HT1080 (cell line): ENCODE data around the gene TIAM1. TPM values are rescaled to one million over a fixed set of nuclear protein-coding genes. Genes with fewer than 3 reads are reported as not detected.
A peak's percentile ranks its signal among the peaks of the same experiment; 100 is the strongest.

Source experiments
- DNase-seq: peaks from one replicate; pipeline ENCODE4 v3.0.0-alpha.2; 2015; ENCODE audit warnings: low read depth
- total RNA-seq: library from RNA; depleted of rRNA; stranded (reverse); fragments of >200 nt; shearing (Covaris generic); gene quantifications from 2 replicates; pipeline ENCODE4 v1.2.3, GENCODE V29; 2014

The TIAM1 gene
- total RNA-seq, 1 experiment from 2014 or later, result 3.5 TPM

DNA sequence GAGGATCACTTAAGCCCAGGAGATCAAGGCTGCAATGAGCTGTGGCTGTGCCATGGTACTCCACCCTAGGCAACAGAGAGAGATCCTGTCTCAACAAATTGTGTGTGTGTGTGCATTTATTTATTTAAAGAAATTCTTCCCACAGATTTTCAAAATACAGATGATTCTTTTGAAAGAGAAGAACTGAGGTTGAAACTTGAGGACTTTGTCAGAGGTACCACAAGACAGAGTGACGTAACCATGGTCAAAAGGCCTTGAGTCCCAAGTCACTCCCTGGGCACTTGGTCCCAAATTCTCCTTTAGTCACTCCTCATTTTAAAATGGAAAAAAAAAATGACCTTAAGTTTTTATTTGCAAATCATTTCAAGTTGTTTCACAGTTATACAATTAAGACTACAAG is 57.4 kb downstream of the TIAM1 start:
- DNase-seq, result no peak

DNA sequence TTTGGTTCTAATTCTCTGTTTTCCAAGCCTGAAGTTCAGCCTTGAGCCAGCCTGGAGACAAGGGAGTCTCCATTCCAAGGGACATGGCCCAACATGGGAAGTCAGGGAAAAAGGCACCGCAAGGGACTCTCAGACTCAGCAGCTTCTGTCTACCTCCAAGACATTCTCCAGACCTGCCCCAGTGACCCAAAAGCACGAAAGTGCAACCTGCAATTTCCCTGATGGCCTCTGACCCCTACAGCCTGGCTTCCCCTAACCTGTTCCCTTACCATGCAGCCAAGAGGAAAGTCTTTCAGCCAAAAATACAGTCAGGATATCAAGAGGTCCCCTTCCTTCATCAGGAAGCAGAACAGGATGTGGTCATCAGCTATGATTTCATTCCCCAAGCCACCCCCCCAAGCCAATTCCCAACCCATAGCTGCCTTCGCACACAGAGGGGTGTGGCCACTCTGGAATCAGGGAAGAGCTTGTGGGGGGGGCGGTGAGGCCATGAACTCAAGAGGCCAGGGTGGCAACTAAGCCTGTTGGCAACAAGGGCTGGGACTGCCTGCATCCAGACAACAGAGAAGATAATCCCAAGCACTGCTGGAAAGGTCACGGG is 59.2 kb downstream of the TIAM1 start:
- DNase-seq, result peak; percentile 87

DNA sequence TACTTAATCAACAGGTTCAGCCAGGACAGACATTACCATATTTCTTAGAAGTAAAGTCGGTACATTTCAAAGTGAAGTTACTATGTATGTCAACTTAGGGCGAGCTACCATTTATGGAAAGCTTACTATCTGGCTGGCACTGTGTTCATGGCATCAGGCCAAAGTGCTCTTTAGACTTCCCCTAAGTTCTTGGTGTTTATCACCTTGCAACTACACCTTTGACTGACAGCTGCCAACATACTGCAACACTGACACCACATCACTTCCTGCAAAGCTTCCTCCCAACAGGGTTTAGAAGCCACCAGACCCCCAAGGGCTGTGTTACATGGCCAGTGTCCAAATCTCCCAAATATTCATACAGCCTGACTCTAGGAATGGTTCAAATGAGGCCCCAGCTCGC is 61.0 kb downstream of the TIAM1 start:
- no peak for DNase-seq

DNA sequence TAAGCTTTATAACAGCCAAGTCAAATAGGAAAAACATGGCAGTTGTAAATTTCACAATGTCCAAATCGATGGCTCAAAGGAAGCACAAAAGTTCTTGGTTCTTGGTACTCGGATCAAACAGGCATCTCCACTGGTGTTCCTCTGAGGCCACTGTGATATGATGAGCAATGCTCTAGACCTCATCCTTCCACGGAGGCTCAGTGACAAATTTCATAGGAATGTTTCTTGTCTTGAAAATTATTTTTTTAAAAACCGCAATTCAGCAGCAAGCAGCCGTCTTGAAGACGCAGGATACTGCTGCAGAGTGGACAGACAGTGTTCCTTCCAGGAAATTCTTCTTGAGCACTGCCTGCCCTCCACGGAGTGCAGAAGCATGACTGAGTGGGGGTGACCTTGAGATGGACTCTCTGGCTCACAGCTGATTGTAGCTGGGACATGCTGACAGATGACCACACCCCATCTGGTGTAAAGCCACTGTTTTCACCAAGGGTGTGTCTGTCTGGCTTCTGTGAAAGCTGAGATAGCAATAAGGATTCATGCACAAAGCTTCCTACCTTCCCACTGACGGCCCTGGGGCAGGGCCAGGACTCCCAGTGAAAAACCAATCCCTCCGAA is 61.9 kb downstream of the TIAM1 start:
- peak; percentile 95 for DNase-seq

DNA sequence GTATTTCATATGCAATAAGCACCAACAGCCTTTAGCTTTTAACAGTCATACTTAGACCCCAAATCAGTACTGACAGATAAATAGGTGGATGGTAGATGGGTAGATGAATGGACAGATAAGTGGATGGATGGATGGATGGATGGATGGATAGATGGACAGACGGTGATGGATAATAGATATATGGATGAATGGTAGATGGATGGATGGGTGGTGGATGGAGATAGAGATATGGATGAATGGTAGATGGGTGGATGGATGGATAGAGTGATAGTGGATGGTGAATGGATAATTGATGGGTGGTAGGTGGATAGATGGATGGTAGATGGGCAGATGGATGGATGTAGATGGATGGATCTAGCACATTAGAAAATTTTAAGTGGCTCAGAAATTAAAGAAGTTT is 62.5 kb downstream of the TIAM1 start:
- DNase-seq, result no peak

DNA sequence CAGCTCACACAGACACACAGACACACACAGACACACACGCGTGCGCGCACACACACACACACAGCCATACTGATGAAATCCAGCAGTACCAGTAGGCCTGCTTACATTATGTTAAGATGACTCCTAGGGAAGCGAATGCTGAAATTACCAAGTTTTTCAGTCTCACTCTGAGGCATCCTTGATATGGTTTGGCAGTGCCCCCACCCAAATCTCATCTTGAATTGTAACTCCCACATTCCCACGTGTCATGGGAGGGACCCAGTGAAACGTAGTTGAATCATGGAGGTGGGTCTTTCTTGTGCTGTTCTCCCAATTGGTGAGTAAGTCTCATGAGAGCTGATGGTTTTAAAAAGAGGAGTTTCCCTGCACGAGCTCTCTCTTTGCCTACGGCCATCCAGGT is 64.1 kb downstream of the TIAM1 start:
- no peak for DNase-seq

DNA sequence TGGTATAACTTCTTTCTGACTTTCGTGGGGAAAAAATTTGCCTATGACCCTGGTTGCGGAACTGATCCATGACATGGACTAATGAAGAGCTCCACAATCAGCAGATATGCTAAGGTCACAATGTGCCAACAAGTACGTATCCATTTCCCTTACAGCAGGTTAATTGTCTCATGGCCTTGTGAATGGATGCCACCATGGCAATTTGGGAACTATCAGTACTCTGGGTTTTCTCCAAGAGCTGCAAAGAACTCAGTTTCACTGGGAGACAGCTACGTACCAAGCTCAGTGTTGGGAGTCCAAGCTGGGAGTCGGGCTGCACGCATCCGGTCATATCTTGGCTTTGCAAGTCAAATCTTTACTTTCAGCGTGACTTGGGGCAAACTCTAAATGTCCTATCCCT is 64.8 kb downstream of the TIAM1 start:
- DNase-seq, result no peak

DNA sequence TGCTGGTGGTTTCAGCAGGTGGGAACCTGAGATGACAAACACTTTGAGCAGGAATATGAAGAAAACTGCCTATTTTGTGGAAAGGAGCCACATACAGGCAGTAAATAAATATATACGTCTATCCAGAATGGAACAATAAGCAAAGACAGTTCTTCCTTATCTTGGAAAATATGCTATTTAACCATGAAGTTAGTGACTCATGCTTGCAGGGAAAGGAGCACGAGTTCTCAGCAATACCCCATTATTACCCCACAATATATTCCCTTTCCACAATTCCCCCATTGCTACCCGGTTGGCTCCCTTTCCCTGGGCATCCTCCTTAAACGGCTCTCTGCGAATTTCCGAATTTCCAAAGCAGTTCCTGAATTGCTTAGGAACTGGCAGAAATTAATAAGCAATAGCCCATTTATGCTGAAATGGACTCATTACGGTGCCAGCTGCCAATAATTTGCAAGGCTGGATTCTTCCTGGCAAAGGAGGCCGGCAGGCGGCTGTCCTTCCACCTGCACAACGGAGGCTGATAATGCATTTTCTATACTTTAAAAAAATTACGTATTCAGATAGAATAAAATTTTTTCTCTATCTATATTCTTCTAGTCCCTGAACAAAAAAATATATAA is 65.4 kb downstream of the TIAM1 start:
- no peak for DNase-seq

DNA sequence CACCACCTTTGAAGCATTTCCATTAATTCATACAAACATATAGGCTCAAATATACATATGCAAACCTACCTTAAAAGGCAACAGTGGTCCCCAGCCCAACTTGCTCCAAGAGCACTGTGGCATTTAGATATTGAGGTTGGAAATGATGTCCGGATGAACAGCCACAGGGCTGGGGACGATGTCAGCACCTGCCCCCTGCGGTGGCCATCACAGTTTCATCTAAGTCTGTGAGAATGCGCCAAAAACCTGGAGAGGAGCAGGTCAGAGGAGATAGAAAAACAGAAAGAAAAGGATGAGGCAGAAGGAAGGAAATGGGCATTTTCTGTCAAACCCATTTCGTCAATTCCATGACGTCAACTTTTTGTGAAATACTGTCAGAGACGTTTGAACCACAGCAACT is 67.4 kb downstream of the TIAM1 start:
- DNase-seq, result no peak

DNA sequence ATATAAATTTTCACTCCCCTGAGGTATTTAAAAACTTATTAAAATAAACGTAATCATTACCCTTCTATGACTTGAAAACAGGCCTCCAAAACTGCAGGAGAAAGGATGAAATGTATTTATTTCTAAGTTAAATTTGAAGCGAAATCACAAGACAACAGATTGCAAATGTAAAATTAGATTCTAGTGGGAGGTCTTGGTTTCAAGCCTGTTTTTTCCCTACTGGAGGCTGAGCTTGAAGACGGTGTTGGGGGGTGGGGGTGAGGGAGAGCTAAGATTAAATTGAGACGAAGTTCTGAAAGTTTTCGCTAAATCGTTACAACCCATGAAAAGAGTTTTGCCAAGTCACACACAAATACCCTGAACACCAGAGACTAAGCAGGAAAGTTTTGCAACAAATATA is 68.2 kb downstream of the TIAM1 start:
- no peak for DNase-seq

DNA sequence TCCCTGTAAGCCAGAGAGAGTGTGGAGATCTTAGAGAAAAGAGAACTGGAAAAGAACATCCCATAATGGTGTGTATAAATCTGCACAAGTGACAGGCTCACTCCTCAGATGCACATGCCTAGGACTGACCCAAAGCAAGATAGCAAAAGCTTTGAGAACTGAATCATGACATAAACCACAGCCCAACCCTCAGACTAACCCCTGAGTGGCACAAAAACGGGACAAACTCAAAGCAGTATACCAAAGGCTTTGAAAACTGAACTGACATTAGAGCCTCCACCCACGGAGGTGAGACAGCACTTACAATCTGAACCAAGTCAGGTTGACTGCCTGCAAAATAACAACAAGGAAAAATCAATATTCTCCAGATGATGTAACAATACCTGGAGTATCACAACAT is 70.8 kb downstream of the TIAM1 start:
- no peak for DNase-seq

DNA sequence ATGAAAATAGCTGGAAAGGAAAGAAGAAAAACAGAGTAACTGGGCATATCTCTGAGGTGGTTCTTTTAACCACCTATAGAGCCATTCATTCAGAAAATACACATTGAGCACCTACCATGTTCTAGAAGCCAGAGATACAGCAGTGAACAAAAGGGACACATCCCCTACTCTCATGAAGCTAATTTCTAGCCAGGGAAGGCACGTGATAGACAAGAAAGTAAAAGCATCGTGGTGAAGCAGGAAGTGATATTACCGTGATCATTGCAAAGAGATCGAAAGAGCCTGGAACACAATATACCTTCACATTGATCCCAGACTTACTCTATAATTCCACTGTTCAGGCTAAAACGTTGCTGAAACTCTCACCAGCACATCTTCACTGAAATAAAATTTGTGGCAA is 76.0 kb downstream of the TIAM1 start:
- no peak for DNase-seq

DNA sequence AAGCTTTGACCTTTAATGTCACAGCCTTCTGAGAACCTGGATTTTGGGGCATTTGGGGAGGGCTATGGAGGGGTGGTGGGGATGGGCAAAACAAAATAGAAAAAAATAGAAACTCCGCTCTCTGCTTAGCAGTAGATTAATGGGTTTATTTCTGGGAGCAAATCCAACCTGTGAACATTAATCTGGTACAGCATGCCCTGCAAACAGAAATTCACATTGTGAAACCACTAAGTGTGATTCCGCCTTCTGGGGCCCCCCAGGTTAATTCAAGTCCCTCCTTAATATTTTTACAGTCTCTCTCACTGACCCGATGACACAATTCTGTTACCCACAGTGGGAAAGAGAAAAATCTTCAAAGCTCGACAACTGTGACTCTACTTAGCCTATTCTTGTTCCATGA is 76.4 kb downstream of the TIAM1 start:
- no peak for DNase-seq

DNA sequence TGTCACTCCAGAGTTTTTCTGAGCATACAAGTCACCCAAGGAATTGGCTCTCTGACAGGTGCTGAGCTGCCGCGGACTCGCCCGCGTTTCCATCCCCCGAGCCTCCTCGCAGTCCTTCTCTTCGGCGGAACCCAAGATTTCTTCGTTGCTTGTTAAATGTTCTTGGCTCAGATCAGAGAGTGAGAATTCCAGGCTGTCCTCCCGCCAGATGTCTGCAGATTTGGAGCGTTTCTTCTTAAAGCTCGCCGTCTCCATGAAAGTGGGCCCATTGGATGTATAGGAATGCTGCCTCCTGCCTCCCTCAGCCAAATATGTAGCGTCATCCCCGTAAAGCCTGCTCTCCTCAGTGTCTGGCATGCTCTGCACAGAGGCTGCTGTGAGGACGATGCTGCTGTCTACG is 77.8 kb downstream of the TIAM1 start:
- no peak for DNase-seq

DNA sequence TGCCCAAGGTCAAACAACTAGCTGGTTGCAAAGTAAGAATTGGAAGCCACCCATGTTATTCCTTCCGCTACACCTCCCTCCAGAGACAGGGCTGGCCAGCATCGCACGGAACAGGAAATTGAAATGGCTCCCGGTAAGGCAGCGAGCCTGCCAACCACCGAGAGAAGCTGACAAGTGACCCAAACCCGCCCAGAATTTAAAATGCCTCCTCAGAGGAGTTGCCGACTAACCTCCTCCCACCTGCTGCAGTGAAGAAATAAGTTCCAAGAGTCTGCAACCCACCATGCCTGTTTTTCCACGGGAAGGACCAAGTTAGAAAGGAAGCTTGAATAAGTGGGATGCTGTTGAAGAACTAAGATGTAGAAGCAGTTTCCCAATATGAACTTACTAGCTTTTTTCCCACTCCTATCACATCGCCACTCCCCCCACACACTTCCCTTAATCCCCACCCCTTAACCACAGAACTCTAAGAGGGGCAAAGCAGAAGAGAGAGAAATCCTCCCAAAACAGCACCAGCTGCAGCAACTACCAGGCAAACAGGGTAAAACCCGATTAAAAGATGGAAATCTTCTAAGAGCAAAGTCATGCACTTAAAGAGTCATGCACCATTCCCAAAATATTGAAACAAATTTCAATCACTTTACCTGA is 78.6 kb downstream of the TIAM1 start:
- DNase-seq, result no peak

DNA sequence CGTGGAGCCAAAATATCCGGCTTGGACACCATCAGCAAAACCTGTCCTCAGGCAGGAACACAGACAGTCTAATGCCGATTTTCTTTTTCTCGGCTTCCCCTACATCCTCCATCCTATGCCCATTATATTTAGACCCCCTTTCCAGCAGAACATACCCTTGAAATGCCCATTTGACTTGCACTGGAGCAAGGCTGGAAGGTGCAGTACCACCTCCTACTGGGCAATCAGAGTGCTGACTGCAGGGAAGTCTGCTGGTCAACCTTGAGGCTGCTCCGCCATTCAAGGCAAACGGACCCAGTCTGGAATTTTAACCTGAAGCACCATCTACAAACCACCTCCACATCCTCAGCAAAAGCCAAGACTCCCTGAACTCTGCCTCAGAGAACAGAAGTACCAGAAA is 79.5 kb downstream of the TIAM1 start:
- no peak for DNase-seq

DNA sequence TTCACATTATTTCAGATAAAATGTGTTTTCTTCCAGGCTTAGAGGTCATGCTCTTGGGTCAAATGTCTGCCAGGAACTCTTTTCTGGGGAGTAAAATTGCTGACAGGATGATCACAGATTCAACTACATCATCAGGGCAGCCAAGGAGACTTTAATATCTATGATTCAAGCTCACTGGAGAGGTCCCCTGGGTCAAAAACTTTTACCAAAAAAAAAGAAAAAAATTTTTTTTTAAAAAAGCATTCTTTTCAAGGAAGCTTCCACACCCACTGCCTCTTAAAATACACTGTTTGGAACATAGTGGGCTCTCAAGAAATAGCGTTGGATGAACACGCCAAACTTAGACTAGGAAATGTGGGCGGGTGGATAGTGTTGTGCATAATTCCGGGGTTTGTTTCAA is 81.3 kb downstream of the TIAM1 start:
- no peak for DNase-seq

DNA sequence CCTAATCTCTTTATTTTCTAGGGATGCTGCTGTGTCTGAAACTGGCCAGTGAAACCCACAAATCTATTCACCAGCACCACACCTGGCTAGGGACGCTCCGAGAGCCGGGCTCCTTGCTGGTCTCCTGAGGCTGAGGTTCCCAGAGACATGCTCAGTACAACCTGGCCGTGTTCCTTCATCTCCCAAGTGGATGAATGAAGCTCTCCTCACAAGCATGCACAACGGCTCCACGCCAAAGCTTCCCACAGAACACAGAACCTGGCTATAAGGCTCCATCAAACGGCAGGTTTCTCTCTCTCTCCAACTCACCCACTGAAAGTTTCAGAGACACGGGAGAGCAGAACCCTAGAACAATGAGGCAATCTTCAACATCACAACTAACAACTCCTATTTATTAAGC is 82.3 kb downstream of the TIAM1 start:
- DNase-seq, result no peak

DNA sequence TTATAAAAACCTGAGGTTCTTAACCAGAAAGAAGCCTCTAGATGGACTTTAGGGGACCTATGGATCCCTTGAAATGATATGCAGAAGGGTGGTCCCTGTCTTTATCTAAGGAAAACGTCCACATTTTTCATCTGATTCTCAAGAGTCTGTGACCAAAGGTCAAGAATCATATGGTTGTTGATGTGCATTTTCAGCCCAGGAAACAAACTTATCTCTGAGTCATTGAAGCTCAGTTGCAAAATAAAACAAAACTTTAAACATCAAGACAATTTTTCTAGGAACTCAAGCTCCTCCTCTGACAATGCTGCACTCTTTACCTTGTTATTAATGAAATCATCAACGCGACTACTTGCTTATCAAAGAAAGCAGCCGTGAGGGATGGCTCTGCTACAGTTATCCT is 83.3 kb downstream of the TIAM1 start:
- DNase-seq, result no peak

DNA sequence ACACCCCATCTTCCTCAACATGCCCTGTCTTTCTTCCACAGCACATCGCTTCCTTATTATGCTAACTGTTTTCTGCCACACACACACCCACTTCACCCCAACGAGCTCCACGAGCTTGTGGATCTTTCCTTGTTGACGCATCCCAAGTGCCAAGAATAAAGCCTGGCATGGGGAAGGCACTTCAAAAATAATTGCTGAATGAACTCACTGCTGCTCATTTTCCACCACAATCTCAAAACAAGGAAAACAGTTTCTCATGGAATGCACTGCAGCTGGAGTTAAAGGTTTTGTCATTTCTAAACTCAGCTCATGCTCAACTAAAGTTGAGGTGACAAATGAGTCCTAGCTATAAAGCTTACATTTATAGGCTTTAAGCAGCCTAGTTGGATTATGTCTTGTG is 86.0 kb downstream of the TIAM1 start:
- DNase-seq, result no peak

DNA sequence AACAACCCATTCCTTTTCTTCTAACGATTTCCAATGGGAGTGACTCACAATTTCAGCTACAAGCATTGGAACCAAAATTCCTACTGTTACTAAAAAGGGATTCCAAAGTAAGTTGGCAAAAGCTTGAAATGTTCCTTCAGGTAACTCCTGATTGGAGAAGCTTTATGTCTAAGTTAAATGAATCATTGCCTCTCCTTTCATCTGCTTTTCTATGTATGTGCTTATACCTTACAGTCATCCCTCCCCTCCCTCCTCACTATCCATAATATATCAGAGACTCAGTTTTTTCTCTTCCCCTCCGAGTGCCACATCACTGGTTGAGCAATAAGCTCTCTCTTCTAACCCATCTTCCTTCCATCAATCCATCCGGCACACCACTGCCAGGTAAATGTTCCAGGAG is 86.8 kb downstream of the TIAM1 start:
- DNase-seq, result no peak

DNA sequence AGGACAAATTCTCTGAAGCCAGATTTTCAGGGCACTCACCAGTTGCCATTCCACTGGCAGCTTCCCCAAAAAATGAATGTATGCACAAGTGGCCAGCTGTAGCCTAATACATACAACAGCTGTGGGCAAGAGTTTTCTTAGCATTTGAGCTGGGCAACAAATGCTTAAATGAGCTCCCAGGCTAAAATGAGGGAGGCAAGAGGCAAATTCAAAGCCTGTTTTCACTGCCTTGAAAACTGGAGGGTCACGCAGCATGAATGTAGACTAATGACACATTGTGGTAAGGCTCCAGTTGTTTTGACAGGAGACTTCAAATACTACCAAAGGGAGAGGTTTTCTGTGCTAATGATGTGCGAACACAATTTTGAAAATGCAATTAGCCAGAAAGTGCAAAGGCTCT is 88.2 kb downstream of the TIAM1 start:
- DNase-seq, result no peak

DNA sequence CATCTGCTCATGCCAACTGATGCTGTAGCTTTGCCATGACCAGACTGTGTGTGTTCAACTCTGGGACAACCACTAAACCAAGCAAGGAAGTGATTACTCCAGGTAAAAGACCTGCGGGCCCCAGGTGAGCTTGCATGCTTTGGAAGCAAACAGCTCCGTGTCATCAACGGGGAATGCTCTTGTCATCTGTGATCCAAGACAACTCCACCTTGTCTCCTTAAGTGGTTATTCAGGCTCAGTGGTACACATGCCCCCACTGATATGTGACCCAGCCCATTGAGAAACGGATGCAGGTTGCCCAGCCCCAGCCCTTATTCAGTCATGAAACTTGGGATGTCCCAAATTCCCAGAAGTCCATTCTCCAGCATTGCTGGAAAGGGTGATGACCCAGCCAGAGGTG is 89.0 kb downstream of the TIAM1 start:
- no peak for DNase-seq
